ENCODE results near the gene WNT7B. TPM values are rescaled to one million over a fixed set of nuclear protein-coding genes. Genes with fewer than 3 reads are reported as not detected.
A peak's percentile ranks its signal among the peaks of the same experiment; 100 is the strongest.

WNT7B gene
- total RNA-seq, 1 experiment from 2014 or later, result 17.3 TPM

- DNase-seq (ENCODE audit: low read depth), result no peak
Observed at GRCh38 chr22:45907996-45908395, 69.0 kb downstream of the WNT7B start.

GRCh38 chr22:45907378-45907777, 69.6 kb downstream of the WNT7B start:
- DNase-seq (ENCODE audit: low read depth), result no peak

- DNase-seq (ENCODE audit: low read depth), result no peak
Observed at GRCh38 chr22:45906946-45907345, 70.0 kb downstream of the WNT7B start.

- DNase-seq (ENCODE audit: low read depth), result peak; percentile 86
Observed at GRCh38 chr22:45905924-45906865, 70.8 kb downstream of the WNT7B start.

GRCh38 chr22:45905326-45905923, 71.5 kb downstream of the WNT7B start:
- DNase-seq (ENCODE audit: low read depth), result no peak

- no peak for DNase-seq (ENCODE audit: low read depth)
Observed at GRCh38 chr22:45904236-45904635, 72.7 kb downstream of the WNT7B start.

GRCh38 chr22:45903355-45904135, 73.4 kb downstream of the WNT7B start:
- DNase-seq (ENCODE audit: low read depth), result peak; percentile 92

- DNase-seq (ENCODE audit: low read depth), result no peak
Observed at GRCh38 chr22:45897736-45898135, 79.2 kb downstream of the WNT7B start.

- no peak for DNase-seq (ENCODE audit: low read depth)
Observed at GRCh38 chr22:45896964-45897538, 79.9 kb downstream of the WNT7B start.

GRCh38 chr22:45896153-45896951, 80.6 kb downstream of the WNT7B start:
- DNase-seq (ENCODE audit: low read depth), result no peak

- no peak for DNase-seq (ENCODE audit: low read depth)
Observed at GRCh38 chr22:45895436-45896152, 81.4 kb downstream of the WNT7B start.

- no peak for DNase-seq (ENCODE audit: low read depth)
Observed at GRCh38 chr22:45893516-45893915, 83.4 kb downstream of the WNT7B start.

GRCh38 chr22:45892681-45893461, 84.1 kb downstream of the WNT7B start:
- no peak for DNase-seq (ENCODE audit: low read depth)

- DNase-seq (ENCODE audit: low read depth), result no peak
Observed at GRCh38 chr22:45891996-45892621, 84.9 kb downstream of the WNT7B start.

- no peak for DNase-seq (ENCODE audit: low read depth)
Observed at GRCh38 chr22:45891471-45891995, 85.4 kb downstream of the WNT7B start.

- no peak for DNase-seq (ENCODE audit: low read depth)
Observed at GRCh38 chr22:45891021-45891421, 85.9 kb downstream of the WNT7B start.

- no peak for DNase-seq (ENCODE audit: low read depth)
Observed at GRCh38 chr22:45890351-45890635, 86.7 kb downstream of the WNT7B start.

GRCh38 chr22:45889539-45890350, 87.2 kb downstream of the WNT7B start:
- DNase-seq (ENCODE audit: low read depth), result peak; percentile 65
